Breast epithelium (tissue), 3 donors: Measurements from ENCODE around the gene HSD17B14.
A peak's percentile ranks its signal among the peaks of the same experiment; 100 is the strongest.

Source experiments
- CTCF ChIP-seq, 3 donors: fragments of 450-650 bp; IDR thresholded peaks; one replicate each; pipeline ENCODE4 v1.5.1; 2016 to 2017; ENCODE audit warnings: antibody characterized with exemption in 3 of 3, mild to moderate bottlenecking in 3 of 3, moderate library complexity in 3 of 3
- POLR2A ChIP-seq: fragments of 450-650 bp; IDR thresholded peaks from one replicate; pipeline ENCODE4 v1.6.1; 2016; ENCODE audit warnings: antibody characterized with exemption, mild to moderate bottlenecking, moderate library complexity
- POLR2AphosphoS5 ChIP-seq, 3 donors: sonication (generic); formaldehyde crosslinking; IDR thresholded peaks; one replicate each; pipeline ENCODE4 v1.6.1; 2017; ENCODE audit warnings: antibody characterized with exemption in 3 of 3

- peak in 1 of 3 donors; percentile 15 for TF ChIP-seq CTCF (IDR thresholded peaks at IDR 0.05)
- TF ChIP-seq POLR2AphosphoS5 (IDR thresholded peaks at IDR 0.05): no peak
- TF ChIP-seq POLR2A: no peak
Measured at GRCh38 chr19:48844472-48844871, 8.2 kb upstream of the HSD17B14 start.
